GM21619 (cell line): ENCODE data around the gene METTL17.
"Not testable (repeated sequence)": the region's sequence is repeated elsewhere in the genome, so short reads cannot be mapped to it uniquely, and the experiment has no call there.

Source experiments
- ATAC-seq: cut with Tn5 transposase; IDR thresholded peaks from one replicate; pipeline ENCODE4 v1.9.1; 2021; ENCODE audit not compliant: unreplicated experiment

The METTL17 gene

GRCh38 chr14:21023817-21024584, 34.2 kb downstream of the METTL17 start:
- ATAC-seq: no peak

- no peak for ATAC-seq
Observed at GRCh38 chr14:21024585-21025370, 35.0 kb downstream of the METTL17 start, which contains the start of gene NDRG2. NDRG2 (minus strand) TSS chr14:21025061; CDS start chr14:21023315, 1,746 bp downstream.

DNA sequence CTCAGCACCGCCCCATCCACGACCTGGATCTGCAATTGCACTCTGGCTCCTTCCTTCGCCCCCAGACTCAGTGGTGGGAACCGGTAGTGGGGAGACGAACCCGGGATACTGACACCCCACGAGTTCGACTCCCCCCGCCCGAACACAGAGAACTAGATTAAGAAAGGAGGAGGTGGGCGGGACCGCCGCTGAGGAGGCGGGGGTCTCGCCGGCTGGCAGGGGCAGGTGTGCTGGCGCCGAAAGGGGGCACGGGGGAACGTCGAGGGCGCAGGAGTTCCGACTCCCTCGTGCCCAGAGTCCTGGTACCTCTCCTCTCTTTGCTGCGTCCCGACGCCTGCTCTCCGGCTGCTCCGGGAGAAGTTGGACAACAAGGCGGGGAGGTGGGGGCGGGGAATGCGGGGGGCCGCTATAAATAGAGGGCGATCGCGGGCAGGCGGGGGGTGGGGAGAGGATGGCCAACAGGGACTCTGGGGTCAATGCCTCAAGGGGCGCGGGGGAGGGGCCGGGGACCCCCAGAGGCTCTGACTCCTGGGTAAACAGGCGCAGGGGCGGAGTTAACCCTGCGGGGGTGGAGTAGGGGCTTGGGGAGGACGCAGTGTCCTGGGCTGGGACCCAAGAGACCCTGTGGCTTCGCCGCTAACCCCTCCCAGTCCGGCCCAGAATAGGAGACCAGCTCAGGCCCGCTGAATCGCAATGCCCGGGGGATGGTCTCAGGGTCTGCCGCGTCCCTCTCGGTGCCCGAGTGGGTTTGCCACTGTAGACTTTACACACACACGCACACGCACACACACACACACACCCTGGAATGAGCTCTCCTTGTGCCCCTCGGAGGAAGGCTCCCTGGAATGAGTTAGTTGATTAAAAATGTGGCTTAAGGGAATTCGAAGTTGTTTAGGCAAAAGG, 35.8 kb downstream of the METTL17 start:
- ATAC-seq: no peak

DNA sequence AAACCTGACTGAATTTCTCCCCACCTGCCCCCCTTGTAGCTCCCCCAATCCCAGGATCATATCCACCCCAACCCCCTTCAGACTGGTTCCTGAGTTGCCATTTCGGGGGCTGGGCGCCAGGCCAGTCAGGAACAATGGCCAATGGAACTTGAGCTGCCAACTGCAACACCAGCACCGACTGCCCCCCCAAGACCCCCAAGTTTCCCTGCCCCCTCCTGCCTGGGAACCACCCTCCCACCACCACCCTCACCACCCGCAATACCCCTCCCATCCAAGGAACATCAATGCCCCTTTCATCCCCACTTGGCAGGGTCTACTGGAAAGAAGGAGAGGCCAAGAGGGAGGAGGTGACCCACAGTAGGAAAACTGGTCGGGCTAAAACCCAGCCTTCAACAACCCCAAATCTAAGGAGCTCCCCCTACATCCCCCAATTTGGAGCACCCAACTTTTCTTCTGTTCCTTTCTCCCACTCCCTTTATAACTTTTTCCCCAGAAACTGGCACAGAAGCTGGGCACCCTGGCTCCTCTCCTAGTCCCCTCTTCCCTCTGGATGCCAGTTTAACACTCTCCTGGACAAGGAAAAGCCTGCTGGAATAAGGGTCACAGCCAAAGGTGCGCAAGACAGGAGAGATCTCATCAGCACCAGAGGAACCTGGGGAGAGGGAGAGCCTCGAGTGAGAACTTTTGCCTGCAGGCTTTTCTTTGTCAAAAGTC, 36.7 kb downstream of the METTL17 start:
- ATAC-seq: no peak

- no peak for ATAC-seq
Observed at GRCh38 chr14:21026988-21027315, 37.2 kb downstream of the METTL17 start.

DNA sequence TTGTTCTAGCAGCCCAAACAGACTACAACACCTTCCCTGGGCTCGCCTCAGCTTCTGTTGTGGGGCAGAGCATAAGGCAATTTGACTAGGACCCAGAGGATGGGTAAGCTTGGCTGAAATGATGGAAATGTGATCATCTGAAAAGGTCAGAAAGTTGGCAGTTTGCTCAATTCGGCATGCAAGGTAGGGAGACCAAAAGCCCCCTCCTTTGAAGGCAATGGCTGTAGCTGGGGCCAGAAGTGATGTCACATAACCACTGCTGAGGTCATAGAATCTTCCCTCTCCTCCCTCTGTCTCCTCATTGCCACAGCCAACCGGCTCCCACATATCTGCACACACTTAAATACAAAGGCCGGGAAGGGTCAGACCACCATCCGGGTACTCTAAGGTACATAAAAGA, 40.1 kb downstream of the METTL17 start, which contains the start of gene TPPP2:
Gene TPPP2 (plus strand): TSS at position 301 of the 400 bp plus-strand sequence. CDS start 365 bp downstream, outside the sequence.
- no peak for ATAC-seq

- ATAC-seq: no peak
Observed at GRCh38 chr14:21030531-21030930, 40.8 kb downstream of the METTL17 start.

DNA sequence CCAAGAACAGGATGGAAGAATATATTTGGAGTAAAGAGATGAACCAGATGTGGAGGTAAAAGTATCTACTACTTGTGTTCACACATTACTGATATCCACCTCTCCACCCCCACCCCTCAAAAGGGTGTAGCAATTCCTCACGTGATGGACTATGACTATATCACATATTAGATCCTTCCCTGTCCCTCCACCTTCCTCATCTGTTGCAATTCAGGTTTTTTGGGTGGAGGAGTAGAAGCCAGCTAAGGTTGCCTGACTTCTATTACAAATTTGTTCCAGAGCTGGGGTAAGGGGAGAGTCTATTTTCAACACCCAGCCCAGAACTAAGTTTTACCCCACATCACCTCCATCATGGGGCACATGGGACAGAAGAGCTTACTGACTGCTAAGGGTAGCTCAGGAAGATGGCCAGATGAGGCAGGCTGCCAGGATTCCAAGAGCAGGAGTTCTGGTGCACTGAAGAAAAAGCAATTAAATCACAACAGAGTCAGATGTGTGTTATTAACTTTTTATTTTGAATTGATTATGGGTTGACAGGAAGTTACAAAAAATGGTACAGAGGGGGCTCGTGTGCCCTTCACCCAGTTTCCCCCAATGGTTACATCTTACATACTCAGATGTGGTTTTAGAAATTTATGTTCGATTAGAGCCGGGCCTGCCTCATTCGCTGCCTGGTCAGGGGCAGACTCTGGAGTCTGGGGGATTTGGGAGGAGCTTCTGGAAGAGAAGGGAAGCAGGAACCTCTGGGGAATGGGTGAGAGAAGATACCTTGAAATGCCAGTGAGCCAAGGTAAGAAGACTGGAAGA, 42.7 kb downstream of the METTL17 start:
- no peak for ATAC-seq

- no peak for ATAC-seq
Observed at GRCh38 chr14:21033133-21033698, 43.4 kb downstream of the METTL17 start.

- ATAC-seq: no peak
Observed at GRCh38 chr14:21034707-21035106, 44.9 kb downstream of the METTL17 start, which contains the start of gene RNASE13. RNASE13 (minus strand) TSS chr14:21034807; CDS start chr14:21034288, 519 bp downstream.

DNA sequence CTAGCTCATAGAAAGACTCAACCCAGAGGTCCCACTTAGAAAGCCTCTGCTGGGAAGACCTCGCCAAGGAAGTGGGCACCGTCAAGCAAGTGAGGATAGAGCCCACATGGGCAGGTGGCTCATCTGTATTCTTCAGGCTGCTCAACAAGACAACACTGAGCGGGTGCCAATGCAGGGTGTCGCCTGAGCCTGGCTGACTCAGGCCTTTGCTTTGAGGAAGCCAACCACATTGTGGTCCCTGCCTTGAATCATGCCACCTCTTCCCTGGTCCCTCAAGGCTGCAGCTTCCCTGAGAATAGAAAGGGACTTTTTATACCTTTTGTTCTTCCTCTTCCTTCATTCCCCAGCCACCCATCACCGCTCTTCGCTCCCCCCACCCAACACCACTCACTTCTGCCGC, 47.0 kb downstream of the METTL17 start:
- ATAC-seq: no peak

DNA sequence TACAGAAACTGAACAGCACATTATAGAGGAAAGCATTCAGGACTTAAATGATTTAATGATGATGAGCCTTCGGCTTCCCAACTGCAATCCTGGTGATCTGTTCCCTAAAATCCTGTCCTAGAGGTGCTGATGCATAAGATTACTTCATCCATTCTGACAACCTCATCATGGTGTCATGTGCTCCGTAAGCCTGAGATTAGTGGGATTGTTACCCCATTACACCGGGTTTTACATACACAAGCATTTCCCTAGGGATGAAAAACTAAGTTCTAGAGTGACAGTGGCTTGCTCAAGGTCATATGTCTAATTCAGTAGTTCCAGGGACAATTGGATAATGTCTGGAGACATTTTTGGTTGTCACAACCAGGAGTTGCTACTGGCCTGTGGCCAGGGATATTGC, 47.4 kb downstream of the METTL17 start:
- ATAC-seq: no peak

GRCh38 chr14:21038441-21039422, 49.0 kb downstream of the METTL17 start:
- no peak for ATAC-seq

DNA sequence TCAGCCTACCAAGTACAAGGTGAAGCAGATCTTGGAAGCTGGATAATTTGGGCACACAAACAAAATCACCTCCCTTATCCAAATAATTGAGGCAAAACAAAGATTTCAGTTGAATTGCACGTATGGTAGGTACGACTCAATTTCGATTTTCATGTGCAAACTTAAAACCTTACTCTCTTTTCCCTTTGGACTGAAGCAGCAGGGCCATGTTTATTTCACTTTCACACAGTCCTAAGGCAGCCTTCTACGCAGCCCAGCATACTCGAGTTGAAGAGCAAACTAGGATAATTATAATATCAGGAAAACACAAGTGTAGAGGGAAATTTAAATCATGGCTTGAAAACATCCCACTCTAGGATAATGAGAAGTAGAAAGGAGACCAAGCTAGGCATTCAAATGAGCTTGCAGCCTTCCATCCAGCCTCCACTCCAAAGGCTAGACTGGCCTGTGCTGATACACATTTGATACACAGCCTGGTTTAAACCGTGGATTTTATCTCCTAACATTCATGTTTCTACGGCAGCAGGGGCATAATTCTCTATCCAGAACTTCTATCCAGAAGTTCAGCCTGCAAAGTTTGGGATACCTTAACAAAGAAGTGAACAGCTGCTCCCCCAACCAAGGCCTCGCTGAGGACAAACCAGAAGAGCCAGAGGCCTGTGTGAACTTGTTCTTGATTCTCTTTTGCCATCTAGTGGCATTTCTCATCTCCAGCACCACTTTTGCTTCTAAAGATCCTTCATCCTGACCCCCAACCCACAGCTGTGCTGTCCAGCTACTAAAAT, 50.0 kb downstream of the METTL17 start:
- no peak for ATAC-seq

DNA sequence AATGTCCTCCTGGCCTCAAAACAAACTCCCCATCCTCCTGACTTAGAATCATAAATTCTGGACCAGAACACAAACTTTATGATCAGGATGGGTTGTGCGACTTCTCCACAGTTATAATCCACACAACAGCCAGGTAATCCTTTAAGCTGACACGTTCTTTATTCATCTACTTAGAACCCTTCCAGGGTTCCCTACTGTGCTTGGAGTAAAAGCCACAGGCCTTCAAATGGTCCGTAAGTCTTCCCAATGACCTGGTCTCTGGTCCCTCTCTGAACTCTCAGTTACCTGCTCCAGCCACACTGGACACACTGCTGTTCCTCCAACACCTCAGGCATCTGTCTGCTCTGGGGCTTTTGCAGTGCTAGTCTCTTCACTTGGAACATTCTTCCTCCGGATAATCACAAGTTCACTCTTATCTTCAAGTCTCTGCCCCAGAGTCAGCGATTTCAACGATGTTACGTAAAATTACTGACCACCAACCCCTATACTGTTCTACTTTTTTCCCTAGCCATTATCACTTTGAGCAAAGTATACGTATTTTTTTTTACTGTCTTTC, 50.7 kb downstream of the METTL17 start:
- no peak for ATAC-seq

GRCh38 chr14:21040941-21041340, 51.2 kb downstream of the METTL17 start:
- ATAC-seq: not testable (repeated sequence)
